Naive thymus-derived CD4-positive, alpha-beta T cell (primary cell): ENCODE results near the gene RASA4B. TPM values are rescaled to one million over a fixed set of nuclear protein-coding genes. Genes with fewer than 3 reads are reported as not detected.

Experiments
- ATAC-seq: fragments of 150-1000 bp; cut with Tn5 transposase; 2 replicates; pipeline ENCODE4 v1.10.0; 2021; ENCODE audit warnings: mild to moderate bottlenecking, moderate library complexity
- CTCF ChIA-PET: fragments of 350-600 bp; sonication (Branson Sonifier 250); formaldehyde crosslinking; loops from one replicate; lab custom pipeline; 2021; ENCODE audit warnings: antibody characterized with exemption; lab: Charles Lee
- POLR2A ChIA-PET: fragments of 350-600 bp; sonication (Branson Sonifier 250); formaldehyde crosslinking; loops from one replicate; lab custom pipeline; 2021; ENCODE audit warnings: antibody characterized with exemption, inconsistent platforms; lab: Charles Lee
- DNase-seq, 9 donors: peaks; one replicate each; pipeline versions ENCODE4 v3.0.0 to v3.0.0-alpha.2; 2020 to 2022; ENCODE audit warnings: mixed read lengths in 1 of 9
- H3K27ac ChIP-seq: one replicate; pipeline ENCODE4 v1.7.0; 2013; ENCODE audit warnings: mild to moderate bottlenecking, low read depth, low read length, moderate library complexity
- H3K27me3 ChIP-seq, 2 donors: one replicate each; pipeline ENCODE4 v1.7.0; 2013; ENCODE audit warnings: low read length in 2 of 2, mild to moderate bottlenecking in 2 of 2, moderate library complexity in 2 of 2; ENCODE audit not compliant: control insufficient read depth in 2 of 2, insufficient read depth in 2 of 2
- H3K36me3 ChIP-seq, 3 experiments: 1 replicate in 2 of 3; 2 replicates in 1 of 3; pipeline ENCODE4 v1.7.0; 2013; ENCODE audit warnings: low read length in 3 of 3, mild to moderate bottlenecking in 3 of 3, moderate library complexity in 1 of 3; ENCODE audit not compliant: insufficient read depth in 3 of 3, control insufficient read depth in 2 of 3
- H3K4me1 ChIP-seq, 2 donors: one replicate each; pipeline ENCODE4 v1.7.0; 2013; ENCODE audit warnings: low read length in 2 of 2, mild to moderate bottlenecking in 2 of 2, moderate library complexity in 1 of 2; ENCODE audit not compliant: control insufficient read depth in 2 of 2, insufficient read depth in 2 of 2
- H3K4me3 ChIP-seq: 2 replicates; pipeline ENCODE4 v1.7.0; 2013; ENCODE audit warnings: mild to moderate bottlenecking, low read length
- H3K9me3 ChIP-seq, 3 experiments: 1 replicate in 2 of 3; 2 replicates in 1 of 3; pipeline ENCODE4 v1.7.0; 2013; ENCODE audit warnings: low read length in 3 of 3; ENCODE audit not compliant: control insufficient read depth in 2 of 3
- H3K27ac Mint-ChIP-seq, 9 donors: one replicate each; pipeline ENCODE4 v1.8.0; 2020 to 2022; ENCODE audit warnings: mixed read lengths in 9 of 9, mild to moderate bottlenecking in 8 of 9, moderate library complexity in 5 of 9, inconsistent platforms in 2 of 9
- H3K27me3 Mint-ChIP-seq, 5 donors: one replicate each; pipeline ENCODE4 v1.8.0; 2021 to 2022; ENCODE audit warnings: mixed read lengths in 5 of 5, mild to moderate bottlenecking in 1 of 5
- H3K36me3 Mint-ChIP-seq, 5 donors: one replicate each; pipeline ENCODE4 v1.8.0; 2020 to 2022; ENCODE audit warnings: mixed read lengths in 5 of 5, mild to moderate bottlenecking in 3 of 5, inconsistent platforms in 1 of 5
- H3K4me1 Mint-ChIP-seq, 7 donors: one replicate each; pipeline ENCODE4 v1.8.0; 2020 to 2022; ENCODE audit warnings: mixed read lengths in 7 of 7, mild to moderate bottlenecking in 3 of 7, inconsistent platforms in 1 of 7
- H3K4me3 Mint-ChIP-seq, 10 donors: one replicate each; pipeline ENCODE4 v1.8.0; 2020 to 2022; ENCODE audit warnings: mild to moderate bottlenecking in 10 of 10, mixed read lengths in 10 of 10, moderate library complexity in 6 of 10, inconsistent platforms in 2 of 10
- H3K9me3 Mint-ChIP-seq, 11 donors: one replicate each; pipeline ENCODE4 v1.8.0; 2020 to 2022; ENCODE audit warnings: mixed read lengths in 11 of 11, mild to moderate bottlenecking in 4 of 11, inconsistent platforms in 1 of 11, moderate library complexity in 1 of 11
- intact Hi-C, 2 donors: fragments of 100-400 bp; cut with micrococcal nuclease; formaldehyde crosslinking; loops; one replicate each; pipeline ENCODE4 v1.15.1; 2023
- polyA plus RNA-seq, 2 donors: library from polyadenylated mRNA; unstranded; fragments of 300-500 nt; fragmentation: Illumina TruSeq; gene quantifications; one replicate each; pipeline ENCODE4 v1.2.3, GENCODE V29; 2021
- total RNA-seq, 6 experiments: library from RNA in 5 of 6; stranded (reverse) in 5 of 6; gene quantifications; 1 replicate in 5 of 6; 2 replicates in 1 of 6; pipeline ENCODE4 v1.2.3 and lab custom pipeline; 2021 to 2026

Gene RASA4B
- total and polyA plus RNA-seq, 7 experiments from 2014 or later = 11.3 to 36.3 (median 22.2) TPM

DNA sequence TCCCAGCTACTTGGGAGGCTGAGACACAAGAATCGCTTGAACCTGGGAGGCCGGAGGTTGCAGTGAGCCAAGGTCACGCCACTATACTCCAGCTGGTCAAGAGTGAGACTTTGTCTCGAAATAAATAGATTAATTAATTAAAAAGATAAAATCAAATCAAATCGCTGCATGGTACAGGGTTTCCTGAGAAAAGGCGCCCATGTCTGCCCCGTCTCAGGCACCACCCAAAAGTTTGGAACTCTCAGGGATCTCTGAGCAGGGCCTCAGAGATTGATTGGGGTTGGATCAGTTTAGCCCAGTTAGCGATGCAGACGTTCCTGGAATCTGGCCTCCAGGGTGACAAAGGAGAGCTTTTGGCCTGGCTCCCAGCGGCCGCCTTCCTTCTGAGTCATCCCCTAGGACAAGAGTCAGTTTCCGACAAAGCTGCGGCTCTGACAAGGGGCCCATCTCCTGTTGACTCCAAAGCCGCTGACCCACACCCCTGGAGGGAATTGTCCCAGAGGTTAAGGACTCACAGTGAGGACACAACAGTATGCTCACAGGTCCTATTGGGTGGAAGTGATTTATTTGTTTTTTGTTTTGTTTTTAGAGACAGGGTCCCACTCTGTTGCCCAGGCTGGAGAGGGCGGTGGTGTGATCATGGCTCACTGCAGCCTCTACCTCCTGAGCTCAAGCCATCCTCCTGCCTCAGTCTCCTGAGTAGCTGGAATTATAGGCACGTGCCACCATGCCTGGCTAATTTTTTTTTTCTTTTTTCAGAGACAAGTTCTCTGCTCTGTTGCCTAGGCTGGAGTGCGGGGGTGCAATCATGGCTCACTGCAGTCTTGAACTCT is 77.4 kb downstream of the RASA4B start:
- Mint-ChIP-seq H3K27ac (peak overlapping the region in 1 of 9 donors; percentile 20), H3K36me3 (peaks cover 0 to 20% (median 0%) of the 10 kb centered on the region in 5 donors), H3K4me1 (peaks cover 4 to 19% (median 8%) of the 10 kb centered on the region in 7 donors), H3K9me3 (no peaks in the 10 kb centered on the region), H3K4me3 (no peak overlapping the region), H3K27me3 (no peaks in the 10 kb centered on the region)
- DNase-seq (no peak), ATAC-seq (no peak)
- intact Hi-C loops = no loop called here
- CTCF ChIA-PET = interaction anchor here (0.6 kb wide), 1 partner anchor 8 kb away, joined by 5 read pairs; no protein-coding TSS in a partner anchor
- POLR2A ChIA-PET = interaction anchor here (0.6 to 20.5 kb wide), 4 partner anchors 9 to 44 kb away, joined by 3 to 510 read pairs (median 5); partner anchors contain the start of gene PRKRIP1
- no peaks in the 10 kb centered on the region for H3K4me1 ChIP-seq
- no peak overlapping the region for H3K4me3 ChIP-seq
- H3K27me3 ChIP-seq = no peaks in the 10 kb centered on the region
- no peaks in the 10 kb centered on the region for H3K9me3 ChIP-seq
- no peak overlapping the region for H3K27ac ChIP-seq
- H3K36me3 ChIP-seq = peaks cover 0 to 24% (median 4%) of the 10 kb centered on the region in 3 experiments

- Histone ChIP-seq H3K27me3 (no peaks in the 10 kb centered on the region), H3K4me1 (peaks cover 25 to 30% of the 10 kb centered on the region in 2 donors), H3K27ac (no peak overlapping the region), H3K9me3 (no peaks in the 10 kb centered on the region), H3K36me3 (peaks cover 0 to 22% (median 4%) of the 10 kb centered on the region in 3 experiments), H3K4me3 (no peak overlapping the region)
- no peaks in the 10 kb centered on the region for H3K27me3 Mint-ChIP-seq
- CTCF ChIA-PET = interaction anchor here (0.7 kb wide), 1 partner anchor 23 kb away, joined by 3 read pairs; no protein-coding TSS in a partner anchor
- intact Hi-C loops = no loop called here
- POLR2A ChIA-PET = interaction anchor here (0.8 to 20.5 kb wide), 2 partner anchors 9 to 21 kb away, joined by 3 to 510 read pairs; no protein-coding TSS in a partner anchor
- ATAC-seq (no peak), DNase-seq (no peak)
- peak overlapping the region in 5 of 10 donors; percentile 49 to 89 (median 56) for H3K4me3 Mint-ChIP-seq
- peaks cover 22 to 38% (median 29%) of the 10 kb centered on the region in 7 donors for H3K4me1 Mint-ChIP-seq
- H3K27ac Mint-ChIP-seq = peak overlapping the region in 5 of 9 donors; percentile 47 to 94 (median 73)
- peaks cover 0 to 14% (median 0%) of the 10 kb centered on the region in 5 donors for H3K36me3 Mint-ChIP-seq
- peaks cover 0 to 2% (median 0%) of the 10 kb centered on the region in 11 donors for H3K9me3 Mint-ChIP-seq
These were observed 81.5 kb downstream of the RASA4B start for GRCh38 chr7:102436118-102436517.

DNA sequence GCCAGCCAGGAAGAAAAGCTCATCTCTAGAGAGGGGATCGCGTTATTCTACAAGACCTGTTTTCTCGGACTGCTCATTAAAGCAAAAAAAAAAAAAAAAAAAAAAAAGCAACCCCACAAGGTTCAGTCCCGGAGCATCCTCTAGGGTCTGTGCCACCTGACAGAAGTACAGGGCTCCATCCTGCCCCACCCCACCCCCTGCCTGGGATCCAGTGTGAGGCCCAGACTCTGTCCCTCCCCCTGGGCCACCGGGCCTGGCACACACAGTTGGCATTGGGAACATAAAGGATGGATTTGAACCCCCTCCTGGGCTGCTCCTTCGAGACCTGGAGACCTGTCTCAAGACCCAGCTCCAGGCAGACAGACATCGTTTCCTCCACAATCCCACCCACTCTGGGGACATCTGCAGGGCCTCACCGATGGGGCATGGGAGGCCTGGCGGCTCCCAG is 83.5 kb downstream of the RASA4B start:
- ATAC-seq (no peak), DNase-seq (peak in 2 of 9 donors; percentile 27 to 30)
- Histone ChIP-seq H3K9me3 (no peaks in the 10 kb centered on the region), H3K27ac (peak overlapping the region; percentile 96), H3K27me3 (no peaks in the 10 kb centered on the region), H3K36me3 (peaks cover 0 to 10% (median 4%) of the 10 kb centered on the region in 3 experiments), H3K4me3 (peak overlapping the region; percentile 59), H3K4me1 (peaks cover 34 to 51% of the 10 kb centered on the region in 2 donors)
- ChIA-PET CTCF (interaction anchor here (1.1 to 2.2 kb wide), 4 partner anchors 18 to 28 kb away, joined by 3 to 10 read pairs (median 8); no protein-coding TSS in a partner anchor), POLR2A (interaction anchor here (0.8 to 20.5 kb wide), 4 partner anchors 18 to 31 kb away, joined by 3 to 510 read pairs (median 5); partner anchors contain the start of gene ALKBH4)
- intact Hi-C loops = loop anchor here (1.0 to 2.0 kb wide), 3 partner anchors 8 to 31 kb away; partner anchors contain the start of genes ALKBH4 (in 1 of the 2) and LRWD1 (in 1 of the 2)
- Mint-ChIP-seq H3K27ac (peak overlapping the region; percentile 82 to 97 (median 94)), H3K4me1 (peaks cover 36 to 58% (median 47%) of the 10 kb centered on the region in 7 donors), H3K4me3 (peak overlapping the region; percentile 73 to 91 (median 86)), H3K27me3 (no peaks in the 10 kb centered on the region), H3K9me3 (peaks cover 0 to 2% (median 0%) of the 10 kb centered on the region in 11 donors), H3K36me3 (peaks cover 0 to 22% (median 0%) of the 10 kb centered on the region in 5 donors)

DNA sequence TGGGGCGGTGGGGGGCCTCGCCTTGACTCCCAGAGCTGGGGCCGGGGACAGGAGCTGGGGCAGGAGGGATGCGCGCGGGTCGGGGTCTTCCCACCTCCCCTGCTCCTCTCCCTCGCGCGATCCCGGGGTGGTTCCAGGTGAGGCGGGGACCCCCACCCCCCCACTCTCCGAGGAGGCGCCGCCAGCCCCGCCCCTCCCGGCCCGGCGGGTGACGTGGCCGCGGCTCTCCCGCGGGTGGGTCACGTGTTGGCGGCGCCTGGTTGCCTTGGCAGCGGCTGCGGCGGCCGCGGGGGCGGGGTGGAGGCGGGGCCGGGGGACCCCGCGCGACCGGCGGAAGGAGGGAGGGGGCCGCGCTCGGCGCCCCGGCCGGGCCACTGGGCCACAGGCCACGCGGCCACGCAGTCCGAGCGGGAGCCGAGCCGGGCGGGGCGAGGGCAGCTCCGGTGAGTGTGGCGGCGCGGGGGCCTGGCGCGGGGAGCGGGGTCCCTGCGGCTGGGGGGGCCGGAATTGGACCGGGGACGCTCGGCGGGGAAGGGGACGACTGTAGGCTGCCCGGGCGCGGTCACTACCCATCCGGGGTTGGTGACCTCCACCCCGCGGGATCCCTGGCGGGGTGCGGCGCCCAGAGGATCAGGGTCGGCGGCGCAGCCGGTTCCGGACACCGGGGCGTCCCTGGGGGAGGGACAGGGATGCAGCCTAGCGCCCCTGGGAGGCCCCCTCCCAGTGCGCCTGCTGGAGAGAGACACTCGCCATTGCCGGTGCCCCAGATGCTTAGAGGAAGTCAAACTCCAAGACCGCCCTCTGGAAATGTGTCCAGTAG is 84.1 kb downstream of the RASA4B start, which contains the start of gene ORAI2:
Gene ORAI2 (plus strand): TSS at position 357 of the 820 bp plus-strand sequence. CDS start 5,382 bp downstream, outside the sequence.
- peak; percentile 72 to 94 (median 81) for DNase-seq
- H3K4me1 ChIP-seq = peaks cover 34 to 55% of the 10 kb centered on the region in 2 donors
- H3K36me3 Mint-ChIP-seq = peaks cover 0 to 22% (median 0%) of the 10 kb centered on the region in 5 donors
- H3K4me3 ChIP-seq = peak within 1 kb of the TSS; percentile 59
- H3K9me3 ChIP-seq = no peaks in the 10 kb centered on the region
- H3K4me1 Mint-ChIP-seq = peaks cover 38 to 62% (median 49%) of the 10 kb centered on the region in 7 donors
- peak within 1 kb of the TSS; percentile 76 to 91 (median 88) for H3K4me3 Mint-ChIP-seq
- no peaks in the 10 kb centered on the region for H3K27me3 ChIP-seq
- peak within 1 kb of the TSS; percentile 97 to 100 (median 99) for H3K27ac Mint-ChIP-seq
- intact Hi-C loops = loop anchor here (1.0 to 2.0 kb wide), 4 partner anchors 7 to 37 kb away; partner anchors contain the start of genes ALKBH4 (in 2 of the 2), LRWD1 (in 2 of the 2) and PRKRIP1 (in 1 of the 2)
- H3K9me3 Mint-ChIP-seq = peaks cover 0 to 2% (median 0%) of the 10 kb centered on the region in 11 donors
- ATAC-seq = peak; percentile 86
- CTCF ChIA-PET = interaction anchor here (0.6 to 4.6 kb wide), 6 partner anchors 18 to 36 kb away, joined by 3 to 20 read pairs (median 8); no protein-coding TSS in a partner anchor
- H3K27ac ChIP-seq = peak within 1 kb of the TSS; percentile 96
- H3K27me3 Mint-ChIP-seq = no peaks in the 10 kb centered on the region
- POLR2A ChIA-PET = interaction anchor here (1.0 to 20.5 kb wide), 5 partner anchors 18 to 33 kb away, joined by 4 to 510 read pairs (median 8); partner anchors contain the start of genes ALKBH4 and LRWD1
- H3K36me3 ChIP-seq = peaks cover 0 to 4% (median 0%) of the 10 kb centered on the region in 3 experiments
